GM18502 (cell line): Measurements from ENCODE around the gene C5AR2.
"Not testable (repeated sequence)": the region's sequence is repeated elsewhere in the genome, so short reads cannot be mapped to it uniquely, and the experiment has no call there.

Source experiments
- ATAC-seq: cut with Tn5 transposase; IDR thresholded peaks from one replicate; pipeline ENCODE4 v1.9.1; 2021; ENCODE audit warnings: mild to moderate bottlenecking; ENCODE audit not compliant: unreplicated experiment, poor library complexity

Gene C5AR2

DNA sequence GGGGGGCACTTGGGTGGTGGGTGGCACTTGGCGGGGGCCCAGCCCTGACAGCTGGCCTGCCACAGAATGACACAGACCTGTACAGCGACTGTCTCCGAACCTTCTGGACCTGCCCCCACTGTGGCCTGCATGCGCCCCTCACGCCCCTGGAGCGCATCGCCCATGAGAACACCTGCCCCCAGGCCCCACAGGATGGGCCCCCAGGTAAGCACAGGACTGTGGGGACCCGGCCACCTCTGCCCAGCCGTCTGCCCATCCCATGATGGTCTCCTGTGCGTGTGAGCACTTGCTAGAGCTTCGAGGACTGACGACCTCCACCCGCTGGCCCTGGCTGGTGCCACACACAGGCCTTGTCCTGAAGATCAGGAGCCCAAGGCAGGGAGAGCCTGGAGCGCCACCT is 49.1 kb downstream of the C5AR2 start:
- no peak for ATAC-seq

GRCh38 chr19:47381653-47382279 is 49.8 kb downstream of the C5AR2 start:
- no peak for ATAC-seq

DNA sequence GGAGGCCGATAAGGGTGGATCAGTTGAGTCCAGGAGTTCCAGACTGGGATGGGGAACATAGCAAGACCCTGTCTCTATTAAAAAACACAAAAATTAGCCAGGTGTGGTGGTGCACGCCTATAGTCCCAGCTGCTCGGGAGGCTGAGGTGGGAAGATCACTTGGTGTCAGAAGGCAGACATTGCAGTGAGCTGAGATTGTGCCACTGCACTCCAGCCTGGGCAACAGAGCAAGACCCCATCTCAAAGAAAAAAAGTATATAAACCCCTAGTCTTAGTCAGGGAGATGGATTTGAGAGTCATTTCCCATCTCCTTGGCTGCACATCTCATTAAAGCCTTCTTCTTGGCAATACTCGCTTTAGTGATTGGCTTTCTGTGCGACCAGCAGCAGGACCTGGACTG is 51.9 kb downstream of the C5AR2 start:
- ATAC-seq: not testable (repeated sequence)

- not testable (repeated sequence) for ATAC-seq
Measured at GRCh38 chr19:47384533-47384932, 52.6 kb downstream of the C5AR2 start.

DNA sequence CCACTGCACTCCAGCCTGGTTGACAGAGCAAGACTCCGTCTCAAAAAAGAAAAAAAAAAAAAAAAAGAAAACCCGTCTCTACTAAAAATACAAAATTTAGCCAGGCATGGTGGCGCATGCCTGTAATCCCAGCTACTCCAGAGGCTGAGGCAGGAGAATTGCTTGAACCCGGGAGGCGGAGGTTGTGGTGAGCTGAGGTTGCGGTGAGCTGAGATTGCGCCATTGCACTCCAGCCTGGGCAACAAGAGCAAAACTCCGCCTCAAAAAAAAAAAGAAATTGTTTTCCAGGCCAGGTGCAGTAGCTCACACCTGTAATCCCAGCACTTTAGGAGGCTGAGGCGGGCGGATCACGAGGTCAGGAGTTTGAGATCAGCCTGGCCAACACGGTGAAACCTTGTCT is 54.6 kb downstream of the C5AR2 start:
- ATAC-seq: not testable (repeated sequence)

DNA sequence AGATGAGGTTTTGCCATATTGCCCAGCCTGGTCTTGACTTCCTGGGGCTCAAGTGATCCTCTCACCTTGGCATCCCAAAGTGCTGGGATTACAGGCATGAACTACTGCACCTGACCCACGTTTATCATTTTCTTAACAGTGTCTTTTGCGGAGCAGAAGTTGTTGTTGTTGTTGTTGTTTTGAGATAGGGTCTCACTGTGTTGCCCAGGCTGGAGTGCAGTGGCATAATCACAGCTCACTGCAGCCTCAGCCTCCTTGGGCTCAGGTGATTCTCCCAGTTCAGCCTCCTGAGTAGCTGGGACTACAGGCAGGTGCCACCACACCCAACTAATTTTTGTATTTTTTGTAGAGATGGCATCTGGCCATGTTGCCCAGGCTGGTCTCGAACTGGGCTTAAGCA is 55.6 kb downstream of the C5AR2 start:
- not testable (repeated sequence) for ATAC-seq

- ATAC-seq: not testable (repeated sequence)
Measured at GRCh38 chr19:47388721-47389120, 56.7 kb downstream of the C5AR2 start.

DNA sequence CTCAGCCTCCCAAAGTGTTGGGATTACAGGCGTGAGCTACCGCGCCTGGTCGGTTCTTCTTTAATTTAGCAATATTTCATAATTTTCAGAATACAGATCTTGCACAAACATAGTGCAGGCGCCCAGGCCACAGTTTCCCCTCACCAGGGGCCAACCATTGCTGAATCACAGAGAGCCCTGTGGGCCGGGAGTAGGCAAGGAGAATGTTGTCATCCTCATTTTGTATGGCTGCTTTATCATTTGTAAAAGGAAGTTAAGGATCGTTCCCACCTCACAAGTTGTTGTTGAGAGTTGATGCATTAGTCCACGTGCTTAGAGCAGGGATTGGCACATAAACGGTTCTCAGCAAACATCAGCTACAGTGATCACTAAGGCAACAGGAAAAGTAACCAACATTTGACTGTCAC is 57.2 kb downstream of the C5AR2 start:
- ATAC-seq: no peak

DNA sequence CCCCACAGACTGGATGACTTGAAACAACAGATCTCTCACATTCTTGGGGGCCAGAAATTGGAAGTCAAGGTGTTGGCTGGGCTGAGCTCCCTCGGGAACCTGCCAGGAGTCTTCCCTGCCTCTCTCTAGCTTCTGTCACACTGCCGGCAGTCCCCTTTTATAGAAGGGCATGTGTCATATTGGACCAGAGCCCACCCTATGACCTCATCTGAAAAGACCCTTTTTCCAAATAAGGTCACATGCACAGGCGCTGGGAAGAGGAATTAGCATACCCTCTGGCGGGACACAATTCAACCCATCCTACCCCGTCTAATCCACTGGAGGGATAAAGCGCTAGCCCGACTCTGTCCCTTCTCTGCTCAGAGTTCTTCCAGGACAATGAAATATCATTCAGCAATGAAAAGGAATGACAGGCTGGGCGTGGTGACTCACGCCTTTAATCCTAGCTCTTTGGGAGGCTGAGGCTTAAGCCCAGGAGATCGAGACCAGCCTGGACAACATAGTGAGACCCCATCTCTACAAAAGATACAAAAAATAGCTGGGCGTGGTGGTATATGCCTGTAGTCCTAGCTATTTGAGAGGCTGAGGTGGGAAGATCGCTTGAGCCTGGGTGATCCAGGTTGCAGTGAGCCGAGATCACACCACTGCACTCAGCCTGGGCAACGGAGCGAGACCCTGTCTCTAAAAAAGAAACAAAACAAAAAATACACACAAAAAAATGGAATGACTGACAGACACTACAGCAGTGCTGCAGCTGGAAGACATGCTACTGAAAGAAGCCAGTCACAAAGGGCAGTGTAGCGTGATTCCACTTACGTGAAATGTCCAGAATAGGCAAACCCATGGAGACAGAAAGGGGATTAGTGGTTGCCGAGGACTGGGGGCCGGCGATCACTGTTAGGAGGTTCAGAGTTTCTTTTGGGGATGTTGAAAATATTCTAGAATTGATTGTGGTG is 58.8 kb downstream of the C5AR2 start:
- ATAC-seq: no peak

DNA sequence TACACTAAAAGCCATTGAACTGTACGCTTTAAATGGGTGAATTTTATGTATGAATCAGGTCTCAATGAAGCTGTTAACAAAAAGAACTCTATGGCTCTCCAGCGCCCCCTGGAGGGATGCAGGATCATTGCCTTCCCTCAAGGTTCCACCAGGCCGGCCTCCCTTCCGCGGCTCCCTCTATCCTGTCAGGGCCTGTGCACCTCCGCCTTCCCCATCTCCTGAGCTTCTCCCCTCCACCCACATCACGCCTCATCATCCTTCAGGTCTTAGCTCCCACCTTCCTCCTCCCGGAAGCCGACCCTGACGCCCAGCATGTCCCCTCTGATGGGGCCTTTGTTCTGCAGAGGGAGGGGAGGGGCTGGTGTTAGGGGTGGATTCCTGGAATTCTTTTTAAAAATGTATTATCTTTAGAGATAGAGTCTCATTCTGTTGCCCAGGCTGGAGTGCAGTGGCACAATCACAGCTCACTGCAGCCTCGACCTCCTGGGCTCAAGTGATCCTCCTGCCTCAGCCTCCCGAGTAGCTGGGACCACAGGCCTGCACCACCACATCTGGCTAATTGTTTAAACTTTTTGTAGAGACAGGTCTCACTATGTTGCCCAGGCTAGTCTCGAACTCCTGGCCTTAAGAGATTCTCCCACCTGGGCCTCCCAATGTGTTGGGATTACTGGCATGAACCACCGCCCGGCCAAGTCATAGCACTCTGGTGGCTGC is 59.7 kb downstream of the C5AR2 start:
- no peak for ATAC-seq
